Activated T-cell treated with anti-CD3 and anti-CD28 coated beads, Interleukin-2, amount 50 U/mL, for 48 hours (primary cell): ENCODE measurements around the gene PTPRG.
A peak's percentile ranks its signal among the peaks of the same experiment; 100 is the strongest.

Experiments
- DNase-seq, 2 experiments: peaks; one replicate each; pipeline ENCODE4 v3.0.0-alpha.2; 2020

PTPRG gene

GRCh38 chr3:62178032-62178431 lies 616.7 kb downstream of the PTPRG start:
- no peak for DNase-seq

- DNase-seq: no peak
These were observed 617.6 kb downstream of the PTPRG start for GRCh38 chr3:62178739-62179600.

- no peak for DNase-seq
These were observed 619.1 kb downstream of the PTPRG start for GRCh38 chr3:62180514-62180913.

GRCh38 chr3:62183087-62183486 lies 621.7 kb downstream of the PTPRG start:
- no peak for DNase-seq

GRCh38 chr3:62183969-62184368 lies 622.6 kb downstream of the PTPRG start:
- DNase-seq: no peak

DNA sequence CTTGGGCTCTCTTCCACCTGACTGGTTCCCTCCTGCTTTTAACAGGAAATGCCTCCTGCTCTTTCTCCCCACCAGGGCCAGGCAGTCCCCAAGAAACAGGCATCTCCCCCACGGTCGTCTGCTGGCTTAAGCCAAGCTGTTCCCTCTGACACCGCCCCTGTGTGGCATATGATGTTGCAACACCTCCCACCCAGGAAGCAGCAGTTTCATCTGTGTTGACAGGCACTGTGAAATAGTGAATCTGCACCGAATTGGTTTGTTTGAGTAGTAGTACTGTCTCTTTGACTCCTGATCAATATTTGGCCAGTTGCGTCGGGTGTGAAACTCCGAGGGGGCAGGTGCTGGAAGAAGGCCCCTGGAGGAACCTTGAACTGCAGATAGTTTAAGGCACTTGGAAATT lies 623.2 kb downstream of the PTPRG start:
- DNase-seq: no peak

- no peak for DNase-seq
These were observed 625.7 kb downstream of the PTPRG start for GRCh38 chr3:62187022-62187431.

GRCh38 chr3:62188681-62189375 lies 627.5 kb downstream of the PTPRG start:
- DNase-seq: peak; percentile 67 to 72

- DNase-seq: no peak
These were observed 628.0 kb downstream of the PTPRG start for GRCh38 chr3:62189376-62189698.

DNA sequence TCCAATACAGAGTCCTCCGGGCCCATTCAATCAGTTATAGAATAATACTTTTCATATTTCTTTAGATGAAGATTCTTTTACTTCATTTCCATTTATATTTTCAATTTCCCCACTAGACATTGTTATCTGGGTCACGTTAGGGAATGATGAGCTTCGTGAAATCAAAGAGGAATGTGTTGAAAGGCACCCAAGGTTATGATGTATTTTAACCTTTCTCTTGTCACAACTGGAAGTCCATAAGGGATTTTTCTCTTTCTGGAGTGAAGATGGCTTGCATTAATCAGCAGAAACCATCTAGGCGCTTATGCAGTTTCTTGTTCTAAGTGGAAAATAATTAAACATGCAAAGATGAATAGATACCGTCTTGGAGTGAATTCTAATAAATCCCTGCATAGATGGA lies 631.5 kb downstream of the PTPRG start:
- no peak for DNase-seq

GRCh38 chr3:62193586-62194345 lies 632.4 kb downstream of the PTPRG start:
- DNase-seq: no peak

DNA sequence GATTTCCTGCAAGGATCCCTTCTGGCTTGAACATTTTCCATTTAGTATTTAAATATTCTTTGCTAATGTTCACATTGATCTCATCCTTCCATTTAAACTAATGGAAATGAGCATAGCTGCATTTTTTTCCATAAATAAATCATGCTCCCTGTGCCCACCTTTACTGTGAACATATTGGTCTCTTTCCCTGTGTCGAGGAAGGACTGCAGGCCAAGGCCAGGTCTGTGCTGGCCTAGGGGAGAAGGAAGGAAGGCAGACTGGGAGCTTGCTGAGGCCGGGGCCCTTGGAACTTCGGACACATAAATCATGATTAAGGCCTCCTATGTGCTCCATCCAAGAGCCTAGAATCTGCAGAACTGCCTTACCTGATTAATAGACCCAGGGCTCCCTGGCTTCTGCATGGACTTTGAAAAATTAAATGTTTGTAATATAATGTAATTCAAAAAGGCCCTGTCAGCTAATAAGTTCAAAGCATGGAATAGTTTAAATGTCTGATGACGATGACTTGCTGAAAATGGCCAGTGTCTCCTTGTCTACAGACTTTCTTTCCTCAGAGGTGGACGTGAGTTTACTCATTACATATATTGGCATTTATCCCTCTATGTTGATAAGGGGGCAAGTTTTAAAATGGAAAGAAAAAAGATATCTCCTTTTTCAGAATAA lies 636.1 kb downstream of the PTPRG start:
- DNase-seq: no peak

DNA sequence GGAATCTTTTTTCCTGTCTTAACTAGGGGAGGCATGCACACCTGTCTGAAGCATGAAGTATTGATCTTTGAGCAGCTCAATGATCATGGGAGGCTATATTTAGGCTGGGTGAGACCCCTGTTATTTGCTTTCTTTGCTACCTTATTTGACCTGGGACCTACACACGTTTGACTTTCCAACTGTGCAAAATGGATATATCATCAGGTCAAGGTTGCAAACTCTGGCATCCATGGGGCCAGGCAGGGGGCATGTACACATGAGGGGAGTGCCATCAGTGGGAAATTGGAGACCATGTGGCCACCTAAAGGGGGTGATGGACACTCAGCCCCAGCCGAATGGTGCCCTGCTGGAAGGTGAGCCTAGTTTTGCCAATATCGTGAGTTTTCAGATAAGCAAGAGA lies 637.8 kb downstream of the PTPRG start:
- DNase-seq: no peak

DNA sequence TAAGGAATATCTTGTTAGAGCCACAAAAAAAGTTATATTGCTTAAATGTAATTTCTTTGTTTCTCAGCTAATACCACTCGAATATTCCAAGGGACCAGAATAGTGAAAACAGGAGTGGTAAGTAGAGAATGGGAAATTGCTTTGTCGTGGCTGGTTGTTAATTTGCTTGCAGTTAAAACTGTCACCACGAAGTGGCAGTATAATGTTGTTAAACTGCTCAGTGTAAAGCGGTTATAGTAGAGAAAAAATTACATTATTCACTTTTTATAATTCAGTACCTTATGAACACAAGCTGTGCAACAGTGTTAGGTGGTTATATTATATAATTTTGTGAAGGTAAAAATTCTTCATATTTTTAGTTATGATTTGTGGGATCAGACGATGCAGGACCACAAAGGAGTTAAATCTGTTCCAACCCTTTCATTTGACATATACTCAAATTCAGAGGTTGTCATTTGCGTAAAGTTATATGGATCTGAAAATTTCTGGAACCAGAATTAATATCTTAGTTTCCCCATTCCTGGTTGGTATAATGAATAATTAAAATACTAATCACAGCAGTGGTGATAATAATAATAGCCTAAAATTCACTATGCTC lies 640.2 kb downstream of the PTPRG start:
- DNase-seq: no peak

DNA sequence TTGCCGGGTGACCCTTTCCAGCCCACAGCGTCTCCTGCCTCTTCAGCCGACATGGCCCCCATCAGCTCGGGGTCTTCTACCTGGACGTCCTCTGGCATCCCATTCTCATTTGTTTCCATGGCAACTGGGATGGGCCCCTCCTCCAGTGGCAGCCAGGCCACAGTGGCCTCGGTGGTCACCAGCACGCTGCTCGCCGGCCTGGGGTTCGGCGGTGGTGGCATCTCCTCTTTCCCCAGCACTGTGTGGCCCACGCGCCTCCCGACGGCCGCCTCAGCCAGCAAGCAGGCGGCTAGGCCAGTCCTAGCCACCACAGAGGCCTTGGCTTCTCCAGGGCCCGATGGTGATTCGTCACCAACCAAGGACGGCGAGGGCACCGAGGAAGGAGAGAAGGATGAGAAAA lies 641.8 kb downstream of the PTPRG start:
- DNase-seq: no peak

DNA sequence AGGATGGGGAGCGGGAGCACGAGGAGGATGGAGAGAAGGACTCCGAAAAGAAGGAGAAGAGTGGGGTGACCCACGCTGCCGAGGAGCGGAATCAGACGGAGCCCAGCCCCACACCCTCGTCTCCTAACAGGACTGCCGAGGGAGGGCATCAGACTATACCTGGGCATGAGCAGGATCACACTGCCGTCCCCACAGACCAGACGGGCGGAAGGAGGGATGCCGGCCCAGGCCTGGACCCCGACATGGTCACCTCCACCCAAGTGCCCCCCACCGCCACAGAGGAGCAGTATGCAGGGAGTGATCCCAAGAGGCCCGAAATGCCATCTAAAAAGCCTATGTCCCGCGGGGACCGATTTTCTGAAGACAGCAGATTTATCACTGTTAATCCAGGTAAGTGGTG lies 642.2 kb downstream of the PTPRG start:
- DNase-seq: no peak

DNA sequence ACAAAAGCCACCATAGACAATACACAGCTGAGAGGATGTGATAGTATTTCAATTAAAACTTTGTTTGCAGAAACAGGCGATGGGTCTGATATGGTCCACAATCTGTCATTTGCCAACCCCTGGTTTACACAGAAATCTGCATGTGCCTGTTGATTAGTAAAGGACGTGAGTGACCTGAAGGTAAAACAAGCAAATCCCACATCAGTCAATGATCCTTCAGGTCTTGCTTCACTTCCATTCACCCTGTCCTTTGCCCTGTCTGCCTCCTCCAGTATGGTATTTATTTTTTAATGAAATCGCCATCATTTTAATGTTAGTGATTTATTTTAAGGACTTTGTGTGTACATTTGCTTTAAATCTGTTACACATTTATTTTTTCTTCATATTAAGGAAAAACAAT lies 645.8 kb downstream of the PTPRG start:
- no peak for DNase-seq

DNA sequence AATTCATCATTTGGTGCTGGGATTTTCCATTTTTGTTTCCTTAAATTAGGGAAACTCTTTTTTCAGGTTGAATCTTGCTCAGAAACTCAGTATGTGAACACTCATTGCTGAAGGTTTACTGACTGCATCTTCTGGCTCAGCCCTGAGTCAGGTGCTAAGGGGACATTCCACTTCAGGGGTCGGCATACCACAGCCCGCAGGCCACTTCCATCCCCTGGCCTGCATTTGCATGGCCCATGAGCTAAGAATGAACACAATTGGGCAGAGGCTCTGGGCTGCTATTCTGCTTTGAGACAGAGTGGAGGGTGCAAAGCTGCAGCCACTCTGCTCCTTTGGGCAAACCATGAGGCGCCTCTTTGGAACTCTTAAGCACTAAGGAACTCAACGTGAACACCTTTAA lies 647.0 kb downstream of the PTPRG start:
- DNase-seq: no peak

GRCh38 chr3:62209101-62209500 lies 647.7 kb downstream of the PTPRG start:
- DNase-seq: no peak

- no peak for DNase-seq
These were observed 648.6 kb downstream of the PTPRG start for GRCh38 chr3:62210011-62210410.

GRCh38 chr3:62211675-62212429 lies 650.5 kb downstream of the PTPRG start:
- no peak for DNase-seq

DNA sequence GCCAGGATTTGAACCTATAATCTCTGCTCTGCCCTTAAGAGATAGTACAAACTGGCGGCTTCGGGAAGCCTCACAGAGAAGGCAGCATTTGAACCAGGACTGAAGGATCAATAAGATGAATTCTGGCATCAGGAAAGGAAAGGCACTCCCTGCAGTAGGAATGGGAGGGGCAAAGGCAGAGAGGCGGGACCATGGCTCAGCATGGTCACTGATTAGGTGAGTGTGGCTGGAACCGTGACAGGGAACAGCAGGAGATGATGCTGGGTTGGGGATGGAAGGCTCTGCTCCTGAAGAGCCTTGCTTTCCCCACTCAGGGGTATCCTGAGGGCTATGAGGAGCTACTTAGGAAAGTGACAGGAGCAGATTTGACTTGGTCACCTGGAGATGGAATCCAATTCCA lies 653.5 kb downstream of the PTPRG start:
- DNase-seq: no peak
